Upper lobe of left lung (tissue), 4 donors: ENCODE results near the gene KLF6.

ENCODE experiments used
- EP300 ChIP-seq, 4 donors: sonication (generic); formaldehyde crosslinking; IDR thresholded peaks; one replicate each; pipeline ENCODE4 v1.5.1; 2017; ENCODE audit warnings: antibody characterized with exemption in 4 of 4, control low read depth in 2 of 4
- POLR2A ChIP-seq, 4 donors: fragments of 450-650 bp; IDR thresholded peaks; one replicate each; pipeline ENCODE4 v1.5.1; 2016 to 2017; ENCODE audit warnings: antibody characterized with exemption in 4 of 4, mild to moderate bottlenecking in 2 of 4
- POLR2AphosphoS5 ChIP-seq, 2 donors: sonication (generic); formaldehyde crosslinking; IDR thresholded peaks; one replicate each; pipeline ENCODE4 v1.5.1; 2017; ENCODE audit warnings: antibody characterized with exemption in 2 of 2
- TF ChIP-seq, protein P1 (sequence below), 6 experiments: fragments of 450-650 bp in 4 of 6; fragments of 200-600 bp in 2 of 6; sonication (generic) in 2 of 6; IDR thresholded peaks; one replicate each; pipeline ENCODE4 v1.5.1; 2016 to 2019; ENCODE audit warnings: antibody characterized with exemption in 6 of 6

DNA sequence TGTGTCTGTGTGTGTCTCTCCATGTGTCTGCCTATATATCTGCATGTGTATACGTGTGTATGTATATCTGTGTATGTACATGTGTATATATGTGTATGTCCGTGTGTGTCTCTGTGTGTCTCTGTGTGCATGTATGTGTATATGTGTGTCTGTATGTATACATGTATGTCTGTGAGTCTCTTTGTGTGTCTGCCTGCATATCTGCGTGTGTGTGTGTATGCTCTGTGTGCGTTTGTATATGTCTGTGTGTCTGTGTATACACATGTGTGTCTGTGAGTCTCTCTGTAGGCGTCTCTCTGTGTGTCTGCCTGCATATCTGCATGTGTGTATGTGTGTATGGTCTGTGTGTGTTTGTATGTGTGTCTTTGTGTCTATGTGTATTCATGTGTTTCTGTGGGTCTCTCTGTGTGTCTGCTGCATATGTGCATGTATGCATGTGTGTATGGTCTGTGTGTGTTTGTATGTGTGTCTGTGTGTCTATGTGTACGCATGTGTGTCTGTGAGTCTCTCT lies 23.7 kb upstream of the KLF6 start:
- TF ChIP-seq, protein P1, sequence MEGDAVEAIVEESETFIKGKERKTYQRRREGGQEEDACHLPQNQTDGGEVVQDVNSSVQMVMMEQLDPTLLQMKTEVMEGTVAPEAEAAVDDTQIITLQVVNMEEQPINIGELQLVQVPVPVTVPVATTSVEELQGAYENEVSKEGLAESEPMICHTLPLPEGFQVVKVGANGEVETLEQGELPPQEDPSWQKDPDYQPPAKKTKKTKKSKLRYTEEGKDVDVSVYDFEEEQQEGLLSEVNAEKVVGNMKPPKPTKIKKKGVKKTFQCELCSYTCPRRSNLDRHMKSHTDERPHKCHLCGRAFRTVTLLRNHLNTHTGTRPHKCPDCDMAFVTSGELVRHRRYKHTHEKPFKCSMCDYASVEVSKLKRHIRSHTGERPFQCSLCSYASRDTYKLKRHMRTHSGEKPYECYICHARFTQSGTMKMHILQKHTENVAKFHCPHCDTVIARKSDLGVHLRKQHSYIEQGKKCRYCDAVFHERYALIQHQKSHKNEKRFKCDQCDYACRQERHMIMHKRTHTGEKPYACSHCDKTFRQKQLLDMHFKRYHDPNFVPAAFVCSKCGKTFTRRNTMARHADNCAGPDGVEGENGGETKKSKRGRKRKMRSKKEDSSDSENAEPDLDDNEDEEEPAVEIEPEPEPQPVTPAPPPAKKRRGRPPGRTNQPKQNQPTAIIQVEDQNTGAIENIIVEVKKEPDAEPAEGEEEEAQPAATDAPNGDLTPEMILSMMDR (IDR thresholded peaks at IDR 0.05): no peak
- no peak for TF ChIP-seq POLR2A (IDR thresholded peaks at IDR 0.05)
- TF ChIP-seq POLR2AphosphoS5 (IDR thresholded peaks at IDR 0.05): no peak
- no peak for TF ChIP-seq EP300 (IDR thresholded peaks at IDR 0.05)
